Panc1 (cell line): ENCODE measurements around the gene SAYSD1. TPM values are rescaled to one million over a fixed set of nuclear protein-coding genes. Genes with fewer than 3 reads are reported as not detected.

Source experiments
- ATAC-seq: fragments of 200-7000 bp; cut with Tn5 transposase; 2 replicates; pipeline ENCODE4 v1.9.1; 2020; ENCODE audit warnings: mild to moderate bottlenecking, moderate library complexity
- BruUV-seq: library from RNA; stranded (reverse); fragments of 400-500 nt; replicated peaks from 2 replicates; lab custom pipeline; 2021; lab: Mats Ljungman, UMichigan
- CTCF ChIA-PET: fragments of 300-600 bp; sonication (Branson Sonifier 250); formaldehyde crosslinking; loops from one replicate; lab custom pipeline; 2022; ENCODE audit warnings: antibody characterized with exemption; lab: Charles Lee
- POLR2A ChIA-PET: fragments of 300-600 bp; sonication (Branson Sonifier 250); formaldehyde crosslinking; loops from one replicate; lab custom pipeline; 2022; ENCODE audit warnings: antibody characterized with exemption; lab: Charles Lee
- DNase-seq: peaks from one replicate; pipeline ENCODE4 v3.0.0-alpha.2; 2010; ENCODE audit warnings: low read depth, low spot score
- H3K27ac ChIP-seq: 2 replicates; pipeline ENCODE4 v1.5.1; 2011; ENCODE audit warnings: mild to moderate bottlenecking, low read length, inconsistent platforms
- H3K27me3 ChIP-seq: fragments of 200-500 bp; sonication (Bioruptor generic); 2 replicates; pipeline ENCODE4 v1.6.0; 2014; ENCODE audit warnings: low read length, inconsistent platforms; ENCODE audit not compliant: control insufficient read depth, insufficient read depth
- H3K36me3 ChIP-seq: fragments of 200-500 bp; sonication (Bioruptor generic); 2 replicates; pipeline ENCODE4 v1.5.1; 2014; ENCODE audit warnings: inconsistent platforms, mild to moderate bottlenecking, low read length, moderate library complexity; ENCODE audit not compliant: control insufficient read depth, insufficient read depth
- H3K4me1 ChIP-seq: 2 replicates; pipeline ENCODE4 v1.5.1; 2011; ENCODE audit warnings: inconsistent platforms, mild to moderate bottlenecking, low read length, moderate library complexity; ENCODE audit not compliant: control insufficient read depth, insufficient read depth
- H3K4me3 ChIP-seq, 2 experiments: 2 replicates each; pipeline ENCODE4 v1.5.1; 2011 to 2012; ENCODE audit warnings: low read depth in 2 of 2, low read length in 2 of 2, mild to moderate bottlenecking in 2 of 2, inconsistent platforms in 1 of 2, moderate library complexity in 1 of 2
- H3K9me3 ChIP-seq: fragments of 200-500 bp; sonication (Bioruptor generic); 2 replicates; pipeline ENCODE4 v1.5.1; 2014; ENCODE audit warnings: low read depth, mild to moderate bottlenecking, inconsistent platforms, low read length, moderate library complexity; ENCODE audit not compliant: control insufficient read depth, insufficient read depth
- POLR2AphosphoS5 ChIP-seq: IDR thresholded peaks from 2 replicates; pipeline ENCODE4 v1.6.1; 2012; ENCODE audit warnings: mild to moderate bottlenecking, low read depth, low read length, moderate library complexity
- SIN3A ChIP-seq: IDR thresholded peaks from 2 replicates; pipeline ENCODE4 v1.6.1; 2012; ENCODE audit warnings: low read depth, mild to moderate bottlenecking, low read length, moderate library complexity, borderline replicate concordance; ENCODE audit not compliant: insufficient read depth
- TCF7L2 ChIP-seq: IDR thresholded peaks from 2 replicates; pipeline ENCODE4 v1.6.1; 2011; ENCODE audit warnings: mild to moderate bottlenecking, low read depth, low read length, inconsistent platforms
- in situ Hi-C: cut with HindIII; loops from 2 replicates; pipeline ENCODE4 v1.10.0; 2016; ENCODE audit warnings: low sequenced_read_pairs, low pct_unique_long_range_greater_than_20kb
- intact Hi-C: fragments of 100-400 bp; cut with micrococcal nuclease; formaldehyde crosslinking; loops from one replicate; pipeline ENCODE4 v1.10.0; 2022; ENCODE audit not compliant: unreplicated experiment
- total RNA-seq: library from RNA; stranded (reverse); gene quantifications from one replicate; pipeline ENCODE4 v1.2.1, GENCODE V29; 2021; ENCODE audit not compliant: unreplicated experiment
- TF ChIP-seq, protein P1 (sequence below): fragments of 450-650 bp; IDR thresholded peaks from 2 replicates; pipeline ENCODE4 v1.5.1; 2017; ENCODE audit warnings: mild to moderate bottlenecking
- TF ChIP-seq, protein P2 (sequence below), 2 experiments: IDR thresholded peaks; 2 replicates each; pipeline ENCODE4 v1.6.1; 2011 to 2012; ENCODE audit warnings: low read depth in 2 of 2, control low read depth in 1 of 2, low read length in 1 of 2, mild to moderate bottlenecking in 1 of 2, moderate library complexity in 1 of 2; ENCODE audit not compliant: insufficient read depth in 1 of 2

SAYSD1 gene
- total RNA-seq, 1 experiment from 2014 or later, result 17.0 TPM

DNA sequence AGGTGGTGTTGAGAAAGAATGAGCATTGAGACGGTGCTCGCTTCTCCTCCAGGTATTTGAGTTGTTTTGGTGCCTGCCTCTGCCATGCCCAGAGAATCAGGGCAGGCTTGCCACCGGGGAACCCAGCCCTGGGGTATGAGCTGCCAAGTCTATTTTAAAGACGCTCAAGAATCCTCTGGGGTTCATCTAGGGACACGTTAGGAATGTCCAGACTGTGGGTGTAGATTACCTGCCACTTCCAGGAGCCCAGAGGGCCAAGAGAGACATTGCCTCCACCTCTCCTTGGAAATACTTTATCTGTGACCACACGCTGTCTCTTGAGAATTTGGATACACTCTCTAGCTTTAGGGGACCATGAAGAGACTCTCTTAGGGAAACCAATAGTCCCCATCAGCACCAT lies 28.3 kb downstream of the SAYSD1 start:
- ChIA-PET CTCF (no interaction called here), POLR2A (no interaction called here)
- no peak overlapping the region for H3K27ac ChIP-seq
- H3K27me3 ChIP-seq, result peaks cover 36% of the 10 kb centered on the region
- BruUV-seq, result no TSS peak
- no peak for TF ChIP-seq SIN3A
- TF ChIP-seq, protein P1, sequence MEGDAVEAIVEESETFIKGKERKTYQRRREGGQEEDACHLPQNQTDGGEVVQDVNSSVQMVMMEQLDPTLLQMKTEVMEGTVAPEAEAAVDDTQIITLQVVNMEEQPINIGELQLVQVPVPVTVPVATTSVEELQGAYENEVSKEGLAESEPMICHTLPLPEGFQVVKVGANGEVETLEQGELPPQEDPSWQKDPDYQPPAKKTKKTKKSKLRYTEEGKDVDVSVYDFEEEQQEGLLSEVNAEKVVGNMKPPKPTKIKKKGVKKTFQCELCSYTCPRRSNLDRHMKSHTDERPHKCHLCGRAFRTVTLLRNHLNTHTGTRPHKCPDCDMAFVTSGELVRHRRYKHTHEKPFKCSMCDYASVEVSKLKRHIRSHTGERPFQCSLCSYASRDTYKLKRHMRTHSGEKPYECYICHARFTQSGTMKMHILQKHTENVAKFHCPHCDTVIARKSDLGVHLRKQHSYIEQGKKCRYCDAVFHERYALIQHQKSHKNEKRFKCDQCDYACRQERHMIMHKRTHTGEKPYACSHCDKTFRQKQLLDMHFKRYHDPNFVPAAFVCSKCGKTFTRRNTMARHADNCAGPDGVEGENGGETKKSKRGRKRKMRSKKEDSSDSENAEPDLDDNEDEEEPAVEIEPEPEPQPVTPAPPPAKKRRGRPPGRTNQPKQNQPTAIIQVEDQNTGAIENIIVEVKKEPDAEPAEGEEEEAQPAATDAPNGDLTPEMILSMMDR, result no peak
- TF ChIP-seq, protein P2, sequence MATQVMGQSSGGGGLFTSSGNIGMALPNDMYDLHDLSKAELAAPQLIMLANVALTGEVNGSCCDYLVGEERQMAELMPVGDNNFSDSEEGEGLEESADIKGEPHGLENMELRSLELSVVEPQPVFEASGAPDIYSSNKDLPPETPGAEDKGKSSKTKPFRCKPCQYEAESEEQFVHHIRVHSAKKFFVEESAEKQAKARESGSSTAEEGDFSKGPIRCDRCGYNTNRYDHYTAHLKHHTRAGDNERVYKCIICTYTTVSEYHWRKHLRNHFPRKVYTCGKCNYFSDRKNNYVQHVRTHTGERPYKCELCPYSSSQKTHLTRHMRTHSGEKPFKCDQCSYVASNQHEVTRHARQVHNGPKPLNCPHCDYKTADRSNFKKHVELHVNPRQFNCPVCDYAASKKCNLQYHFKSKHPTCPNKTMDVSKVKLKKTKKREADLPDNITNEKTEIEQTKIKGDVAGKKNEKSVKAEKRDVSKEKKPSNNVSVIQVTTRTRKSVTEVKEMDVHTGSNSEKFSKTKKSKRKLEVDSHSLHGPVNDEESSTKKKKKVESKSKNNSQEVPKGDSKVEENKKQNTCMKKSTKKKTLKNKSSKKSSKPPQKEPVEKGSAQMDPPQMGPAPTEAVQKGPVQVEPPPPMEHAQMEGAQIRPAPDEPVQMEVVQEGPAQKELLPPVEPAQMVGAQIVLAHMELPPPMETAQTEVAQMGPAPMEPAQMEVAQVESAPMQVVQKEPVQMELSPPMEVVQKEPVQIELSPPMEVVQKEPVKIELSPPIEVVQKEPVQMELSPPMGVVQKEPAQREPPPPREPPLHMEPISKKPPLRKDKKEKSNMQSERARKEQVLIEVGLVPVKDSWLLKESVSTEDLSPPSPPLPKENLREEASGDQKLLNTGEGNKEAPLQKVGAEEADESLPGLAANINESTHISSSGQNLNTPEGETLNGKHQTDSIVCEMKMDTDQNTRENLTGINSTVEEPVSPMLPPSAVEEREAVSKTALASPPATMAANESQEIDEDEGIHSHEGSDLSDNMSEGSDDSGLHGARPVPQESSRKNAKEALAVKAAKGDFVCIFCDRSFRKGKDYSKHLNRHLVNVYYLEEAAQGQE (IDR thresholded peaks at IDR 0.05; ENCODE audit: insufficient read depth in 1 of 2, low read depth in 2 of 2, low read length in 1 of 2), result no peak
- no peak for TF ChIP-seq TCF7L2
- no peak for TF ChIP-seq POLR2AphosphoS5
- DNase-seq, result no peak
- H3K9me3 ChIP-seq, result no peaks in the 10 kb centered on the region
- in situ Hi-C loops (no loop called here), intact Hi-C loops (no loop called here)
- no peak for ATAC-seq
- no peaks in the 10 kb centered on the region for H3K4me1 ChIP-seq
- no peaks in the 10 kb centered on the region for H3K36me3 ChIP-seq
- no peak overlapping the region for H3K4me3 ChIP-seq

DNA sequence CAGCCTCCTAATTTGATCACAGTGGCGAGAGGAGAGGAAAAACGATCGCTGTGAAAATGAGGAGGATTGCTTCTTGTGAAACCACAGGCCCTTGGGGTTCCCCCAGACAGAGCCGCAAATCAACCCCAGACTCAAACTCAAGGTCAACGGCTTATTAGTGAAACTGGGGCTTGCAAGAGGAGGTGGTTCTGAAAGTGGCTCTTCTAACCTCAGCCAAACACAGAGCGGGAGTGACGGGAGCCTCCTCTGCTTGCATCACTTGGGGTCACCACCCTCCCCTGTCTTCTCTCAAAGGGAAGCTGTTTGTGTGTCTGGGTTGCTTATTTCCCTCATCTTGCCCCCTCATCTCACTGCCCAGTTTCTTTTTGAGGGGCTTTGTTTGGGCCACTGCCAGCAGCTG lies 28.7 kb downstream of the SAYSD1 start:
- H3K4me3 ChIP-seq, result no peak overlapping the region
- BruUV-seq, result no TSS peak
- TF ChIP-seq, protein P1, result no peak
- no peak for TF ChIP-seq TCF7L2
- TF ChIP-seq, protein P2 (IDR thresholded peaks at IDR 0.05; ENCODE audit: insufficient read depth in 1 of 2, low read depth in 2 of 2, low read length in 1 of 2), result no peak
- no peak for TF ChIP-seq SIN3A
- TF ChIP-seq POLR2AphosphoS5, result no peak
- no peaks in the 10 kb centered on the region for H3K36me3 ChIP-seq
- POLR2A ChIA-PET, result no interaction called here
- CTCF ChIA-PET, result no interaction called here
- no peaks in the 10 kb centered on the region for H3K9me3 ChIP-seq
- in situ Hi-C loops (no loop called here), intact Hi-C loops (no loop called here)
- no peaks in the 10 kb centered on the region for H3K4me1 ChIP-seq
- no peak for DNase-seq
- H3K27me3 ChIP-seq, result peaks cover 32% of the 10 kb centered on the region
- no peak for ATAC-seq
- H3K27ac ChIP-seq, result no peak overlapping the region
